Mononuclear cell (primary cell): ENCODE data around the gene ZEB1. TPM values are rescaled to one million over a fixed set of nuclear protein-coding genes. Genes with fewer than 3 reads are reported as not detected.
"Not testable (repeated sequence)": the region's sequence is repeated elsewhere in the genome, so short reads cannot be mapped to it uniquely, and the experiment has no call there.

Experiments
- H3K27me3 ChIP-seq: 2 replicates; pipeline ENCODE4 v1.6.0; 2011; ENCODE audit warnings: low read length, control low read depth; ENCODE audit not compliant: insufficient read depth
- H3K4me1 ChIP-seq: 2 replicates; pipeline ENCODE4 v1.5.1; 2011; ENCODE audit warnings: mild to moderate bottlenecking, low read length, control low read depth; ENCODE audit not compliant: insufficient read depth
- H3K4me3 ChIP-seq: 2 replicates; pipeline ENCODE4 v1.5.1; 2011; ENCODE audit warnings: mild to moderate bottlenecking, low read length, moderate library complexity
- H3K9me3 ChIP-seq: 2 replicates; pipeline ENCODE4 v1.5.1; 2011; ENCODE audit warnings: low read depth, mild to moderate bottlenecking, control low read depth, low read length
- total RNA-seq: library from RNA; depleted of rRNA; stranded (reverse); fragments of >200 nt; gene quantifications from one replicate; pipeline ENCODE4 v1.2.3, GENCODE V29; 2012

ZEB1 gene
- total RNA-seq, 1 donor: 172 TPM

DNA sequence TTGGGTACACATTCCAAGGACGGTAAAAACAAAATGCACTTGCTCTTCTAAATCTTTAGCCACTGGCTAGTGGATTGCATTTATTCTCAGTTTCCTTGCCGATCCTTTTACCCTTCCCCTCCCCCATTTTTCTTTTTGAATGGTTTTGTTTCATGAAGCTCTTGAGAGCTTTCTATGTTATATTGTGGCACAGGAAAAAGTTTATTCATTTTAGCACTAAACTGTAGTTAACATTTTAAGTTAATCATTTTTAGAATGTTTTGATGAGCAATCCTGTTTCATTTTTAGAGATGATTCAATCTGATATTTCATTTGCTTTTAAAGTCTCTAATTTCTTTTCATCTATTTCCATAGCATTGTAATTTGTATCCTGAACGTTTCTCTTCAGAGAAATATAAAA, 24.0 kb downstream of the ZEB1 start:
- Histone ChIP-seq H3K27me3 (no peaks in the 10 kb centered on the region), H3K4me3 (no peak overlapping the region), H3K4me1 (peaks cover 15% of the 10 kb centered on the region), H3K9me3 (no peaks in the 10 kb centered on the region)

DNA sequence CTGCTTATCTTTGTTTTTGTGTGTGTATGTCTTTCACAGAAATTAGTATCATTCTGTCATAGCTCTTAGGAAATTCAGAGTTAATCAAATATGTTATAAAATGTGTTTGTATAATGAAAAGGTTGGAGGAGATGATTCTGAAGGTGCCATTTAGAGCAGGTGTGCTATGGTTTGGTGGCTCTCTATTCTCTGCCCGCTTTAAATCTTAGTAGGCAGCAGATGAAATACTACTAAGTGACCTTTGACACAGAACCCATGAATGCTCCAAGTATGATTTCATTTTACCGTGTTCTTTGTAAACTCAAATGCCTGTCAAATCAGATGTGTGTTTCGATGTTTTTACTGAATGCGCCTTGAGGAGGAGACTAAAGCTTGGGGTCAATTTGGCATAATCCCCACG, 24.5 kb downstream of the ZEB1 start:
- H3K9me3 ChIP-seq: no peaks in the 10 kb centered on the region
- H3K4me1 ChIP-seq: peaks cover 19% of the 10 kb centered on the region
- H3K4me3 ChIP-seq: no peak overlapping the region

GRCh38 chr10:31345886-31346285, 26.9 kb downstream of the ZEB1 start:
- Histone ChIP-seq H3K9me3 (no peaks in the 10 kb centered on the region), H3K4me1 (peaks cover 19% of the 10 kb centered on the region), H3K4me3 (no peak overlapping the region), H3K27me3 (no peaks in the 10 kb centered on the region)

More for the DNA sequence above, 24.5 kb downstream of the ZEB1 start:
- no peaks in the 10 kb centered on the region for H3K27me3 ChIP-seq

DNA sequence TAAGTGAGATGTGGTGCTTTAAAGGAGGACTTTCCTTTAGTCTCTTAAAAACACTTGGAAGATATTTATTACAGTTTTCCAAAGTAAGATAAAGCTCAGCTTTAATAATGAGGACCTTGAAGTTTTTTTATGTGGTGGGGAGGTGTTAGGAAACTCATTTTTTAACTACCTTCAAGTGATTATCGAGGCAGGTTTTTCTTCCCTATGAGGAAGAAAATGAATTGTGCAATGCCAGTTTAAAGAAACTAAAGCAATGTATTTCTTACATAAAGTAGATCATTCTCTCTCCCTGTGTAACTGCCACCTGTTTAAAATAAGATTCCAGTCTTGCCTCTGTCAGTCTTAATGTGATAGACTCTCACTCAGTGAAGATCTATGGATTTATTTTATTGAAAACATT, 27.9 kb downstream of the ZEB1 start:
- Histone ChIP-seq H3K9me3 (no peaks in the 10 kb centered on the region), H3K4me1 (peaks cover 19% of the 10 kb centered on the region), H3K4me3 (no peak overlapping the region)

GRCh38 chr10:31347705-31348104, 28.7 kb downstream of the ZEB1 start:
- Histone ChIP-seq H3K27me3 (no peaks in the 10 kb centered on the region), H3K4me1 (peaks cover 13% of the 10 kb centered on the region), H3K4me3 (no peak overlapping the region), H3K9me3 (no peaks in the 10 kb centered on the region)

More for the DNA sequence above, 27.9 kb downstream of the ZEB1 start:
- H3K27me3 ChIP-seq: no peaks in the 10 kb centered on the region

GRCh38 chr10:31350891-31351290, 31.9 kb downstream of the ZEB1 start:
- no peaks in the 10 kb centered on the region for H3K27me3 ChIP-seq
- H3K4me3 ChIP-seq: no peak overlapping the region
- H3K4me1 ChIP-seq: peaks cover 8% of the 10 kb centered on the region
- H3K9me3 ChIP-seq: no peaks in the 10 kb centered on the region

DNA sequence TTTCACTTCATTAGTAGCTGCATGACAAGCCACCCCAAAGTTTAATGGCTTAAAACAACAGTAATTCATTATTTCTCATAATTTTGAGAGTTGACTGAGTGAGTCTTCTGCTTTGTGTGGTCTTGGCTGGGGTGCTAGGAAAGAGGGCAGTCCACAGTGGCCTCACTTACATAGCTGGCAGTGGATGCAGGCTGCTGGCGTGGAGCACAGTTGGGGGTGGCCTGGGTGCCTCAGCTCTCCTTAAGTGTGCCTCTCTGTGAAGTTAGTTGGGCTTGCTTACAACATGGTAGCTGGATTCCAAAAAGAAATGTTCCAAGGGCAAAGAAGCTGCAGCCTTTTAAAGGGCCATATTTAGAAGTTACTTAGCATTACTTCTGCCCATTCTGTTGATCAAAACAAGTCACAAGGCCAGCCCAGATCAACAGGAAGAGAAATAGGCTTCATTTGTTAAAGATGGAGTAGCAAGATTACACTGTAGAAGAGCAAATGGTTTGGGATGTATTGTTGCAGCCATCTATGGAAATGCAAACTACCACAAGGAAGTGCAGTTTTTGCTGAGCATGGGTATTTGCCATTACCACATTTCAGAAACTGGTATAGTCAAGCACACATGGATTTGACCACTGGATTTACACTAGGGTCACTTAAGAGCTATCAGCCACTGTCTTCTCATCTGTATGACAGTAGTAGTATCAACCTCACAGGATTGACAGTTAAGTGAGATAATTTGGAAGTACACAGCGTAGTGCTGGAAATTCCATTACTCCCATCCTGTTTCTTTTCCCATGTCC, 33.6 kb downstream of the ZEB1 start:
- Histone ChIP-seq H3K9me3 (no peaks in the 10 kb centered on the region), H3K27me3 (no peaks in the 10 kb centered on the region), H3K4me1 (peaks cover 4% of the 10 kb centered on the region), H3K4me3 (no peak overlapping the region)

GRCh38 chr10:31353574-31353973, 34.6 kb downstream of the ZEB1 start:
- Histone ChIP-seq H3K9me3 (no peaks in the 10 kb centered on the region), H3K4me3 (no peak overlapping the region), H3K4me1 (no peaks in the 10 kb centered on the region), H3K27me3 (no peaks in the 10 kb centered on the region)

GRCh38 chr10:31358688-31359330, 39.8 kb downstream of the ZEB1 start:
- H3K27me3 ChIP-seq: no peaks in the 10 kb centered on the region
- no peaks in the 10 kb centered on the region for H3K4me1 ChIP-seq
- no peak overlapping the region for H3K4me3 ChIP-seq
- H3K9me3 ChIP-seq: no peaks in the 10 kb centered on the region

- Histone ChIP-seq H3K4me3 (no peak overlapping the region), H3K4me1 (no peaks in the 10 kb centered on the region), H3K9me3 (no peaks in the 10 kb centered on the region), H3K27me3 (no peaks in the 10 kb centered on the region)
Measured at GRCh38 chr10:31359979-31360378, 41.0 kb downstream of the ZEB1 start.

GRCh38 chr10:31361475-31361874, 42.5 kb downstream of the ZEB1 start:
- not testable (repeated sequence) for H3K27me3 ChIP-seq, H3K9me3 ChIP-seq, H3K4me3 ChIP-seq, H3K4me1 ChIP-seq

GRCh38 chr10:31362023-31362641, 43.1 kb downstream of the ZEB1 start:
- Histone ChIP-seq H3K27me3 (no peaks in the 10 kb centered on the region), H3K4me3 (no peak overlapping the region), H3K9me3 (no peaks in the 10 kb centered on the region), H3K4me1 (no peaks in the 10 kb centered on the region)

DNA sequence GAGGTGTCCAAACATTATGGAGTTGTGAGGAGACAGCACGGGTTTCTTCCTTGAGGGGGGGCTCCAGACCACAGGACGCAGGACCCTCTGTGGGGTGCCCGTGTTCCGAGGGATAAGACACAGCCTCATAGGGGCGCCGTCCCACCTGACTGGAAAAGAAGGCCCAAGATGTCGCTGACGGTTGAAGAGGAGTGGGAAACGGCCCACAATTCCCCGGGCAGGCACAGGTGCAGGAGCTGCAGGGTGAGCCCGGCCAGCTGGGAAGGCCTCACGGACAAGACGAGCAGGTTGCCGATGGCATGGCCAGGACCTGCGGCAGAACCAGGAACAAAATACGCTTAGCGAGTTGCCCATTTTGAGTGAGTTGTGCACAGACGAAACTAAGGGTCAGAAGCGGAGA, 44.7 kb downstream of the ZEB1 start:
- H3K4me1 ChIP-seq, H3K9me3 ChIP-seq: not testable (repeated sequence)

DNA sequence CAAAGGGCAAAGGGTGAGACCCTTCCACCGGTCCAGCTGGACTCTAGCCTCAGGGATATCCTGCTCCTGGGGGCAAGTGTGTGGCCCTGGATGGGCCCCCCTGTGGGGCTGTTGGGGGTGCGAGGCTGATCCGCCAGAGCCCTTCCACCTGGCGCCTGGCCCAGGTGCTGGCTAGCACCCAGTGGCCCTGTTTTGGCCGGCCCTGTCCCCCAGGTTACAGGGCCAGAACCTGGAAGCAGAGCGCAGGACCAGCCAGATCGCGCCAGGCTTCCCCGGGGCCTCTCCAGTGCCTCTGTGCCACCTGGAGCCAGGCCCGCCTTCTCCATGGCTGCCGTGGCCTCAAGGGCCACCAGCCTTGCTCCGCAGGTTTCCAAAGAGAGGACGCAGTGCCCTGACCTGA, 45.2 kb downstream of the ZEB1 start:
- not testable (repeated sequence) for H3K4me1 ChIP-seq, H3K4me3 ChIP-seq, H3K27me3 ChIP-seq, H3K9me3 ChIP-seq

More for the DNA sequence above, 44.7 kb downstream of the ZEB1 start:
- H3K4me3 ChIP-seq, H3K27me3 ChIP-seq: not testable (repeated sequence)

DNA sequence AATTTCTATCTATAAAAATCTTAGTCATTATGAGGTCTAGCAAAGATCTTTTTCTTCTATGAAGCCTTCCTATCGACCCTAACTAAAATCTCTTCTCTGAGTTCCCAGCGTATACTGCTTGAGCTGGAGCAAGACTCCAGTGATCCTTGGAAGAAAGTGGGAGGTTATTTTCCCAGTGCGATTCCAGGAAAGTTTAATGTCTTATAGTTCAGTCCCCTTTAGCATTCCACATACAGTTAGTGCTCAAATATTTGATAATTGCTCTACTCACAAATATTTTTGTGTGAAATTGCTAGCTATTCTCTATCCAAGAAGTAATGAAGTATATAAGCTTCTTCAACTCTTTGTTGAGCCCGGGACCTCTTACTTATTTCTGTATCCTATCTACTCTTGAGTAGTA, 47.7 kb downstream of the ZEB1 start:
- no peaks in the 10 kb centered on the region for H3K4me1 ChIP-seq

More for the DNA sequence above, 47.7 kb downstream of the ZEB1 start:
- Histone ChIP-seq H3K9me3 (no peaks in the 10 kb centered on the region), H3K27me3 (no peaks in the 10 kb centered on the region), H3K4me3 (no peak overlapping the region)
